ENCODE measurements around the gene TJAP1.
"Not testable (repeated sequence)": the region's sequence is repeated elsewhere in the genome, so short reads cannot be mapped to it uniquely, and the experiment has no call there.

TJAP1 gene

DNA sequence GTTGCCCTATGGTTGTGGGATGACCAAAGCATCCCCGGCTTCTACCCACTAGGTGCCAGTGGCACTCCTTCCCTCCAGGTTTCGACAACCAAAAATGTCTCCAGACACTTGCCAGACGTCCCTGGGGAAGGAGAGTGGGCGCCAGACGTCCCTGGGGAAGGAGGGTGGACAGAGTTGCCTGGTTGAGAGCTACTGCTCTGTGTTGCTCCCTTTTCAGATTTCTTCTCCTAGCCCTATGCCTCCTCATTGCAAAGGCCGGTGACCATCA is 19.7 kb downstream of the TJAP1 start:
- Histone ChIP-seq H2BK12ac (ENCODE audit: low read length in 2 of 2) (no peak overlapping the region), H3K23ac (ENCODE audit: low read length in 2 of 2) (no peak overlapping the region), H2BK120ac (ENCODE audit: low read depth, low read length) (no peak overlapping the region), H3K27ac (ENCODE audit: low read length, poor library complexity, severe bottlenecking) (no peak overlapping the region), H3K36me3 (ENCODE audit: control insufficient read depth in 1 of 2, insufficient read depth in 2 of 2, low read depth in 1 of 2, low read length in 2 of 2) (peaks cover 47 to 52% of the 10 kb centered on the region in 2 experiments), H3K14ac (ENCODE audit: low read length in 2 of 2) (no peak overlapping the region), H2BK15ac (ENCODE audit: low read depth, poor library complexity, severe bottlenecking) (peak overlapping the region; percentile 52), H3K4me2 (ENCODE audit: low read length, poor library complexity, severe bottlenecking) (no peak overlapping the region), H3K4me1 (ENCODE audit: control insufficient read depth, insufficient read depth, low read depth, low read length) (peaks cover 33% of the 10 kb centered on the region), H4K91ac (ENCODE audit: low read length) (no peak overlapping the region), H2BK5ac (ENCODE audit: low read depth, low read length, poor library complexity, severe bottlenecking) (no peak overlapping the region), H3K4me3 (ENCODE audit: insufficient read depth in 1 of 2, low read depth in 1 of 2, low read length in 2 of 2) (no peak overlapping the region), H2AFZ (ENCODE audit: low read depth, low read length) (no peak overlapping the region), H3K9ac (ENCODE audit: low read length) (no peak overlapping the region), H3K9me3 (ENCODE audit: control insufficient read depth, low read length) (no peaks in the 10 kb centered on the region), H3K18ac (ENCODE audit: low read depth in 1 of 2, low read length in 2 of 2) (no peak overlapping the region), H2AK5ac (ENCODE audit: low read length, severe bottlenecking) (peak overlapping the region; percentile 36), H4K8ac (ENCODE audit: low read length) (no peak overlapping the region), H3K4ac (ENCODE audit: low read depth in 1 of 2, low read length in 2 of 2) (no peak overlapping the region), H3K27me3 (ENCODE audit: control insufficient read depth in 1 of 2, insufficient read depth in 1 of 2, low read length in 2 of 2) (no peaks in the 10 kb centered on the region), H3K79me1 (replicated peaks; ENCODE audit: low read length, poor library complexity, severe bottlenecking) (peaks cover 31% of the 10 kb centered on the region)
- DNase-seq: no peak
- WGBS: 82% methylated on average over 5 of the region's 6 CpGs

GRCh38 chr6:43497689-43498088 is 20.3 kb downstream of the TJAP1 start:
- H2BK120ac ChIP-seq (ENCODE audit: low read depth, low read length): no peak overlapping the region
- H2AK5ac ChIP-seq (ENCODE audit: low read length, severe bottlenecking): peak overlapping the region; percentile 30
- H3K9me3 ChIP-seq (ENCODE audit: control insufficient read depth, low read length): no peaks in the 10 kb centered on the region
- peaks cover 30% of the 10 kb centered on the region for H3K4me1 ChIP-seq (ENCODE audit: control insufficient read depth, insufficient read depth, low read depth, low read length)
- WGBS: 95% methylated on average over 12 of the region's 12 CpGs
- no peak overlapping the region for H3K14ac ChIP-seq (ENCODE audit: low read length in 2 of 2)
- peaks cover 53% of the 10 kb centered on the region in 2 experiments for H3K36me3 ChIP-seq (ENCODE audit: control insufficient read depth in 1 of 2, insufficient read depth in 2 of 2, low read depth in 1 of 2, low read length in 2 of 2)
- H4K8ac ChIP-seq (ENCODE audit: low read length): no peak overlapping the region
- no peak overlapping the region for H2AFZ ChIP-seq (ENCODE audit: low read depth, low read length)
- no peak overlapping the region for H3K9ac ChIP-seq (ENCODE audit: low read length)
- H3K27ac ChIP-seq (ENCODE audit: low read length, poor library complexity, severe bottlenecking): no peak overlapping the region
- no peak overlapping the region for H4K91ac ChIP-seq (ENCODE audit: low read length)
- H3K4ac ChIP-seq (ENCODE audit: low read depth in 1 of 2, low read length in 2 of 2): no peak overlapping the region
- H3K27me3 ChIP-seq (ENCODE audit: control insufficient read depth in 1 of 2, insufficient read depth in 1 of 2, low read length in 2 of 2): no peaks in the 10 kb centered on the region
- no peak for DNase-seq
- H2BK12ac ChIP-seq (ENCODE audit: low read length in 2 of 2): no peak overlapping the region
- no peak overlapping the region for H3K23ac ChIP-seq (ENCODE audit: low read length in 2 of 2)
- no peak overlapping the region for H3K4me2 ChIP-seq (ENCODE audit: low read length, poor library complexity, severe bottlenecking)
- no peak overlapping the region for H3K18ac ChIP-seq (ENCODE audit: low read depth in 1 of 2, low read length in 2 of 2)
- H2BK15ac ChIP-seq (ENCODE audit: low read depth, poor library complexity, severe bottlenecking): no peak overlapping the region
- H3K4me3 ChIP-seq (ENCODE audit: insufficient read depth in 1 of 2, low read depth in 1 of 2, low read length in 2 of 2): no peak overlapping the region
- peaks cover 29% of the 10 kb centered on the region for H3K79me1 ChIP-seq (replicated peaks; ENCODE audit: low read length, poor library complexity, severe bottlenecking)
- no peak overlapping the region for H2BK5ac ChIP-seq (ENCODE audit: low read depth, low read length, poor library complexity, severe bottlenecking)

DNA sequence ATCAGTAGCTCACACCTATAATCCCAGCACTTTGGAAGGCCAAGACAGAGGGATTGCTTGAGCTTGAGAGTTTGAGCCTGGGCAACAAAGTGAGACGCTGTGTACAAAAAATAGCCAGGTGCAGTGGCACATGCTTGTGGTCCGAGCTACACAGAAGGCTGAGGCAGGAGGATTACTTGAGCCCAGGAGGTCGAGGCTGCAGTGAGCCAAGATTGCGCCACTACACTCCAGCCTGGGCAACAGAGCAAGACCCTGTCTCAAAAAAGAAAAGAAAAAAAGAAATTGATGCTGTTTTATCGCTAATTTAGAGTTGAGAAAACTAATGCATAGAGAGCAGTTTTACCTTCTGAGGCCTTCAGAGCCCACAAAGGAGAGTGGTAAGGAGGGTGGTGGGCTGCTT is 20.9 kb downstream of the TJAP1 start:
- H2BK15ac ChIP-seq (ENCODE audit: low read depth, poor library complexity, severe bottlenecking); H4K8ac ChIP-seq (ENCODE audit: low read length); H3K4me3 ChIP-seq (ENCODE audit: insufficient read depth in 1 of 2, low read depth in 1 of 2, low read length in 2 of 2); H4K91ac ChIP-seq (ENCODE audit: low read length); H3K4ac ChIP-seq (ENCODE audit: low read depth in 1 of 2, low read length in 2 of 2); H3K18ac ChIP-seq (ENCODE audit: low read depth in 1 of 2, low read length in 2 of 2); H3K9me3 ChIP-seq (ENCODE audit: control insufficient read depth, low read length); H3K23ac ChIP-seq (ENCODE audit: low read length in 2 of 2); H3K27ac ChIP-seq (ENCODE audit: low read length, poor library complexity, severe bottlenecking); H2BK120ac ChIP-seq (ENCODE audit: low read depth, low read length); H3K4me2 ChIP-seq (ENCODE audit: low read length, poor library complexity, severe bottlenecking); H2BK12ac ChIP-seq (ENCODE audit: low read length in 2 of 2); H3K27me3 ChIP-seq (ENCODE audit: control insufficient read depth in 1 of 2, insufficient read depth in 1 of 2, low read length in 2 of 2); H3K9ac ChIP-seq (ENCODE audit: low read length); DNase-seq; H3K14ac ChIP-seq (ENCODE audit: low read length in 2 of 2); H2AK5ac ChIP-seq (ENCODE audit: low read length, severe bottlenecking); H2BK5ac ChIP-seq (ENCODE audit: low read depth, low read length, poor library complexity, severe bottlenecking); H2AFZ ChIP-seq (ENCODE audit: low read depth, low read length): not testable (repeated sequence)
- H3K4me1 ChIP-seq (ENCODE audit: control insufficient read depth, insufficient read depth, low read depth, low read length): peaks cover 30% of the 10 kb centered on the region
- WGBS: 97% methylated on average over 5 of the region's 5 CpGs
- H3K36me3 ChIP-seq (ENCODE audit: control insufficient read depth in 1 of 2, insufficient read depth in 2 of 2, low read depth in 1 of 2, low read length in 2 of 2): peaks cover 58 to 59% of the 10 kb centered on the region in 2 experiments
- H3K79me1 ChIP-seq (replicated peaks; ENCODE audit: low read length, poor library complexity, severe bottlenecking): peaks cover 28% of the 10 kb centered on the region

- DNase-seq: no peak
- H3K4me1 ChIP-seq (ENCODE audit: control insufficient read depth, insufficient read depth, low read depth, low read length): peaks cover 28% of the 10 kb centered on the region
- peaks cover 65 to 66% of the 10 kb centered on the region in 2 experiments for H3K36me3 ChIP-seq (ENCODE audit: control insufficient read depth in 1 of 2, insufficient read depth in 2 of 2, low read depth in 1 of 2, low read length in 2 of 2)
- 96% methylated on average over 12 of the region's 12 CpGs for WGBS
- H3K4ac ChIP-seq (ENCODE audit: low read depth in 1 of 2, low read length in 2 of 2): no peak overlapping the region
- no peak overlapping the region for H3K14ac ChIP-seq (ENCODE audit: low read length in 2 of 2)
- no peak overlapping the region for H4K8ac ChIP-seq (ENCODE audit: low read length)
- H3K27ac ChIP-seq (ENCODE audit: low read length, poor library complexity, severe bottlenecking): no peak overlapping the region
- H3K18ac ChIP-seq (ENCODE audit: low read depth in 1 of 2, low read length in 2 of 2): no peak overlapping the region
- no peak overlapping the region for H3K9ac ChIP-seq (ENCODE audit: low read length)
- H3K9me3 ChIP-seq (ENCODE audit: control insufficient read depth, low read length): no peaks in the 10 kb centered on the region
- H4K91ac ChIP-seq (ENCODE audit: low read length): no peak overlapping the region
- H2BK15ac ChIP-seq (ENCODE audit: low read depth, poor library complexity, severe bottlenecking): no peak overlapping the region
- no peaks in the 10 kb centered on the region for H3K27me3 ChIP-seq (ENCODE audit: control insufficient read depth in 1 of 2, insufficient read depth in 1 of 2, low read length in 2 of 2)
- no peak overlapping the region for H3K23ac ChIP-seq (ENCODE audit: low read length in 2 of 2)
- H3K4me3 ChIP-seq (ENCODE audit: insufficient read depth in 1 of 2, low read depth in 1 of 2, low read length in 2 of 2): no peak overlapping the region
- H2BK5ac ChIP-seq (ENCODE audit: low read depth, low read length, poor library complexity, severe bottlenecking): no peak overlapping the region
- H2BK12ac ChIP-seq (ENCODE audit: low read length in 2 of 2): no peak overlapping the region
- H2AK5ac ChIP-seq (ENCODE audit: low read length, severe bottlenecking): no peak overlapping the region
- no peak overlapping the region for H3K4me2 ChIP-seq (ENCODE audit: low read length, poor library complexity, severe bottlenecking)
- no peak overlapping the region for H2AFZ ChIP-seq (ENCODE audit: low read depth, low read length)
- no peak overlapping the region for H2BK120ac ChIP-seq (ENCODE audit: low read depth, low read length)
- peaks cover 26% of the 10 kb centered on the region for H3K79me1 ChIP-seq (replicated peaks; ENCODE audit: low read length, poor library complexity, severe bottlenecking)
Observed at GRCh38 chr6:43499028-43499815, 21.9 kb downstream of the TJAP1 start.

Measured in mesenchymal stem cell (in vitro differentiated cells and primary cell).